ENCODE results near the gene DNAJC2. TPM values are rescaled to one million over a fixed set of nuclear protein-coding genes. Genes with fewer than 3 reads are reported as not detected.

The DNAJC2 gene
- total RNA-seq, 2 experiments from 2014 or later, result 38.6 to 53.5 TPM

DNA sequence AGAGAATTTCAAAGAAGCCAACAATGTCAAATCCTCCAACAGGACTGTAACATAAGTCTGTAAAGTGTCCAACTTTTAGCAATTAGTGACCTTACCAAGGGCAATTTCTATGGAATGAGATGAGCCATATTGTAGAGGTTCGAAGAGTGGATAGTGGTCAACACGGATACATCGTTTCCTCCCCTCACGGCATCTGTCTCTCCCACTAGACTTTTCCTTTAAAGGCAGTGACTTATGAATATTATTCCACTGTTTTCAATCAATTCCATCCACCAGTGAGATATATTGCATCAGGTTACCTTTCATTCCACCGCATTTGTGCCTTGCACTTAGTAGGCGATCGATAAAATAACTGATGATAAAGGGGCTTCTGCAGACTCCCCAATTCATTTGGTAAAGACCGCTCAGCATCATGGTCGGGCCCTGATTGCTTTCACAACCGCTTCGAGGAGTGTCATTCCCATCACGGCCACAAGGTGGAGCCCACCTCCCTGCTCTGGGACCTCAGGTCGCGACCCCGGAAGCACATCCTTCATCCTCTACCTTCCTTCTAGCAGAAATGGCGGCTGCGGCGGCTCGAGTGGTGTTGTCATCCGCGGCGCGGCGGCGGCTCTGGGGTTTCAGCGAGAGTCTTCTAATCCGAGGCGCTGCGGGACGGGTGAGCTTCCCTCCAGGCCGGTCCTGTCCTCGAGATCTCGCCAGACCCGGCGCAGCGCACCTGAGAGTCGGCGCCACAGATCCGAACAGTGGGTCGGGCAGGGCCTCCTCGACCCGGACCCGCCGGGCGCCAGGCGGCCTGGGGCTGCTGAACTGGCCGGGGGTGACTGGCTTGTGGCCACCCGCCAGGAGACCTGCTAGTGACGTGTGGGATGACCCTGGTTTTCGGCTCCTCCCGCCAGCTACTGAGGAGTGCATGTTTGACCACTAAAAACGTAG is 47.4 kb downstream of the DNAJC2 start, which contains the start of gene PMPCB:
TSS of gene PMPCB (plus strand) at position 535 of the 936 bp plus-strand sequence. CDS start at position 560, 25 bp downstream.
- Histone ChIP-seq H3K4me2 (ENCODE audit: low read length) (peak within 1 kb of the TSS; percentile 88), H3K79me2 (ENCODE audit: insufficient read depth, low read depth, low read length) (peaks cover 33% of the 10 kb centered on the region), H3K9me2 (ENCODE audit: insufficient read depth, low read length) (no peaks in the 10 kb centered on the region), H2AFZ (ENCODE audit: low read length) (peak within 1 kb of the TSS; percentile 98), H3K9me3 (ENCODE audit: low read length) (no peaks in the 10 kb centered on the region), H3K4me3 (ENCODE audit: low read depth, low read length, poor library complexity, severe bottlenecking) (peak within 1 kb of the TSS; percentile 99), H3K27ac (ENCODE audit: low read depth, low read length, poor library complexity, severe bottlenecking) (peak within 1 kb of the TSS; percentile 82), H3K36me3 (ENCODE audit: insufficient read depth, low read length) (peaks cover 31% of the 10 kb centered on the region), H3K4me1 (ENCODE audit: insufficient read depth, low read length, poor library complexity, severe bottlenecking) (peaks cover 21% of the 10 kb centered on the region), H4K20me1 (ENCODE audit: insufficient read depth, low read length) (peaks cover 13% of the 10 kb centered on the region; the same call in 1 of the 2 replicates)
- POLR2A ChIA-PET, result interaction anchor here (1.1 to 1.4 kb wide), 2 partner anchors 9 to 50 kb away, joined by 3 to 5 read pairs; partner anchors contain the start of gene PSMC2
- intact Hi-C loops (cut with micrococcal nuclease; ENCODE audit: unreplicated experiment), result loop anchor here (1.0 to 2.0 kb wide), 2 partner anchors 50 to 110 kb away; partner anchors contain the start of gene PSMC2
- no peak for TF ChIP-seq EZH2phosphoT487 (IDR thresholded peaks at IDR 0.05; ENCODE audit: borderline replicate concordance, low read depth, low read length)
- TF ChIP-seq, protein P1, sequence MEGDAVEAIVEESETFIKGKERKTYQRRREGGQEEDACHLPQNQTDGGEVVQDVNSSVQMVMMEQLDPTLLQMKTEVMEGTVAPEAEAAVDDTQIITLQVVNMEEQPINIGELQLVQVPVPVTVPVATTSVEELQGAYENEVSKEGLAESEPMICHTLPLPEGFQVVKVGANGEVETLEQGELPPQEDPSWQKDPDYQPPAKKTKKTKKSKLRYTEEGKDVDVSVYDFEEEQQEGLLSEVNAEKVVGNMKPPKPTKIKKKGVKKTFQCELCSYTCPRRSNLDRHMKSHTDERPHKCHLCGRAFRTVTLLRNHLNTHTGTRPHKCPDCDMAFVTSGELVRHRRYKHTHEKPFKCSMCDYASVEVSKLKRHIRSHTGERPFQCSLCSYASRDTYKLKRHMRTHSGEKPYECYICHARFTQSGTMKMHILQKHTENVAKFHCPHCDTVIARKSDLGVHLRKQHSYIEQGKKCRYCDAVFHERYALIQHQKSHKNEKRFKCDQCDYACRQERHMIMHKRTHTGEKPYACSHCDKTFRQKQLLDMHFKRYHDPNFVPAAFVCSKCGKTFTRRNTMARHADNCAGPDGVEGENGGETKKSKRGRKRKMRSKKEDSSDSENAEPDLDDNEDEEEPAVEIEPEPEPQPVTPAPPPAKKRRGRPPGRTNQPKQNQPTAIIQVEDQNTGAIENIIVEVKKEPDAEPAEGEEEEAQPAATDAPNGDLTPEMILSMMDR (conservative IDR thresholded peaks at IDR 0.05; ENCODE audit: low read length), result peak; percentile 84
- BruUV-seq (replicated peaks), result TSS peak; percentile 69
- peak; percentile 93 for DNase-seq (ENCODE audit: low spot score)
- CTCF ChIA-PET (ENCODE audit: unreplicated experiment), result no interaction called here

DNA sequence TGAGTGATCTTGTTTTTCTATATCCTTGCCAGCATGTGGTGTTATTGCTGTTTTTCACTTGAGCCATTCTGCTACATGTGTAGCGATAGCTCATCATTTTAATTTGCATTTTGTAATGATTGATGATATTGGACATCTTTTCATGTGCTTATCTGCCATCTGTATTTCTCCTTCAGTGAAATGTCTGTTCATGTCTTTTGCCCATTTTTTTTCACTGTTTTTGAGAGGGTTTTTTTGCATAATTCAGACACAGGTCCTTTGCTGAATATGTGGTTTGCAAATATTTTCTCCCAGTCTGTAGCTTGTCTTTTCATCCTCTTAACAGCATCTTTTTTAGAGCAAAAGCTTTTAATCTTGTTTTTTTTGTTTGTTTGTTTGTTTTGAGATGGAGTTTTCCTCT is 51.0 kb downstream of the DNAJC2 start:
- no peak for DNase-seq (ENCODE audit: low spot score)
- BruUV-seq (replicated peaks), result no TSS peak
- Histone ChIP-seq H3K27ac (ENCODE audit: low read depth, low read length, poor library complexity, severe bottlenecking) (no peak overlapping the region), H3K4me1 (ENCODE audit: insufficient read depth, low read length, poor library complexity, severe bottlenecking) (peaks cover 10% of the 10 kb centered on the region), H3K4me2 (ENCODE audit: low read length) (no peak overlapping the region), H3K4me3 (ENCODE audit: low read depth, low read length, poor library complexity, severe bottlenecking) (no peak overlapping the region), H2AFZ (ENCODE audit: low read length) (no peak overlapping the region), H3K36me3 (ENCODE audit: insufficient read depth, low read length) (no peaks in the 10 kb centered on the region), H3K9me2 (ENCODE audit: insufficient read depth, low read length) (no peaks in the 10 kb centered on the region), H4K20me1 (ENCODE audit: insufficient read depth, low read length) (peaks cover 6% of the 10 kb centered on the region; the same call in 1 of the 2 replicates), H3K9me3 (ENCODE audit: low read length) (no peaks in the 10 kb centered on the region), H3K79me2 (ENCODE audit: insufficient read depth, low read depth, low read length) (peaks cover 12% of the 10 kb centered on the region)
- POLR2A ChIA-PET, result no interaction called here
- CTCF ChIA-PET (ENCODE audit: unreplicated experiment), result no interaction called here
- TF ChIP-seq, protein P1 (conservative IDR thresholded peaks at IDR 0.05; ENCODE audit: low read length), result no peak
- TF ChIP-seq EZH2phosphoT487 (IDR thresholded peaks at IDR 0.05; ENCODE audit: borderline replicate concordance, low read depth, low read length), result no peak
- intact Hi-C loops (cut with micrococcal nuclease; ENCODE audit: unreplicated experiment), result no loop called here

Measured in OCI-LY7 (cell line).